HFFc6 (cell line): ENCODE results near the gene CTF1. TPM values are rescaled to one million over a fixed set of nuclear protein-coding genes. Genes with fewer than 3 reads are reported as not detected.

ENCODE experiments used
- DNase-seq: peaks from one replicate; pipeline ENCODE4 v3.0.0-alpha.2; 2018
- H3K27ac Mint-ChIP-seq: 2 replicates; pipeline ENCODE4 v1.8.0; 2020; ENCODE audit warnings: mild to moderate bottlenecking, mixed read lengths
- H3K27me3 Mint-ChIP-seq: 2 replicates; pipeline ENCODE4 v1.8.0; 2021; ENCODE audit warnings: mild to moderate bottlenecking, moderate library complexity, mixed read lengths; ENCODE audit not compliant: insufficient read depth
- H3K36me3 Mint-ChIP-seq: 2 replicates; pipeline ENCODE4 v1.8.0; 2021; ENCODE audit warnings: low read depth, mixed read lengths
- H3K4me1 Mint-ChIP-seq: 2 replicates; pipeline ENCODE4 v1.8.0; 2020; ENCODE audit warnings: low read depth, mixed read lengths
- H3K4me3 Mint-ChIP-seq: 2 replicates; pipeline ENCODE4 v1.8.0; 2020; ENCODE audit warnings: mild to moderate bottlenecking, moderate library complexity, mixed read lengths
- H3K9me3 Mint-ChIP-seq: 2 replicates; pipeline ENCODE4 v1.8.0; 2020; ENCODE audit warnings: mild to moderate bottlenecking, mixed read lengths
- microRNA-seq: library from miRNA; unstranded; fragments of <30 nt; microRNA quantifications from one replicate; pipeline ENCODE4, GENCODE V29; 2019
- total RNA-seq, 6 experiments: library from RNA; stranded (reverse); fragmentation: NEBNext Ultra II Directional; extraction: Animal tissue kit (Norgen Biotek cat#: 25700); gene quantifications; 2 replicates in 1 of 6; 3 replicates in 5 of 6; pipeline ENCODE4 v1.2.3, GENCODE V29; 2021
- TF ChIP-seq, protein P1 (sequence below): fragments of 200-600 bp; sonication (generic); IDR thresholded peaks from 2 replicates; pipeline ENCODE4 v1.5.0; 2021; ENCODE audit warnings: antibody characterized with exemption, mild to moderate bottlenecking

The CTF1 gene
- total RNA-seq, 6 experiments from 2014 or later, result 12.0 to 16.3 (median 14.0) TPM

DNA sequence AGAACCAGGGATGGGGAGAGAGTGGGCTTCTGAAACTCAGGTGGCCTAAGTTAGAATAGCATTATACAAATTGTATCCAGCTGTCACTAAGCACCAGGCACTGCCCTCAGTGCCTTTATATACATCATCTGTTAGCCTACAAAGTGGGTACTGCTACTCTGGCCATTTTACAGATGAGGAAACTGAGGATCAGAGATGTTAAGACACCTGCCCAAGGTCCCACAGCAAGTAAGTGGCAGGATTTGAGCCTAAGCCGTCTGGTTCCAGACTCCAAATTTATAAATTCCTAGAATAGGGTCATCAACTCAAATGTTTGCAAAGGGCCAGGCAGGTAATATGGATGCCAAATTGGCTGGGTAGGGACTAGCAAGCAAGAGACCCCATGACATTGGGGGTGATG is 54.8 kb downstream of the CTF1 start:
- H3K27me3 Mint-ChIP-seq, result peaks cover 5% of the 10 kb centered on the region
- peaks cover 13% of the 10 kb centered on the region for H3K4me1 Mint-ChIP-seq
- TF ChIP-seq, protein P1, sequence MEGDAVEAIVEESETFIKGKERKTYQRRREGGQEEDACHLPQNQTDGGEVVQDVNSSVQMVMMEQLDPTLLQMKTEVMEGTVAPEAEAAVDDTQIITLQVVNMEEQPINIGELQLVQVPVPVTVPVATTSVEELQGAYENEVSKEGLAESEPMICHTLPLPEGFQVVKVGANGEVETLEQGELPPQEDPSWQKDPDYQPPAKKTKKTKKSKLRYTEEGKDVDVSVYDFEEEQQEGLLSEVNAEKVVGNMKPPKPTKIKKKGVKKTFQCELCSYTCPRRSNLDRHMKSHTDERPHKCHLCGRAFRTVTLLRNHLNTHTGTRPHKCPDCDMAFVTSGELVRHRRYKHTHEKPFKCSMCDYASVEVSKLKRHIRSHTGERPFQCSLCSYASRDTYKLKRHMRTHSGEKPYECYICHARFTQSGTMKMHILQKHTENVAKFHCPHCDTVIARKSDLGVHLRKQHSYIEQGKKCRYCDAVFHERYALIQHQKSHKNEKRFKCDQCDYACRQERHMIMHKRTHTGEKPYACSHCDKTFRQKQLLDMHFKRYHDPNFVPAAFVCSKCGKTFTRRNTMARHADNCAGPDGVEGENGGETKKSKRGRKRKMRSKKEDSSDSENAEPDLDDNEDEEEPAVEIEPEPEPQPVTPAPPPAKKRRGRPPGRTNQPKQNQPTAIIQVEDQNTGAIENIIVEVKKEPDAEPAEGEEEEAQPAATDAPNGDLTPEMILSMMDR, result no peak
- no peaks in the 10 kb centered on the region for H3K9me3 Mint-ChIP-seq
- no peak overlapping the region for H3K27ac Mint-ChIP-seq
- DNase-seq, result no peak
- H3K36me3 Mint-ChIP-seq, result no peaks in the 10 kb centered on the region
- H3K4me3 Mint-ChIP-seq, result no peak overlapping the region

DNA sequence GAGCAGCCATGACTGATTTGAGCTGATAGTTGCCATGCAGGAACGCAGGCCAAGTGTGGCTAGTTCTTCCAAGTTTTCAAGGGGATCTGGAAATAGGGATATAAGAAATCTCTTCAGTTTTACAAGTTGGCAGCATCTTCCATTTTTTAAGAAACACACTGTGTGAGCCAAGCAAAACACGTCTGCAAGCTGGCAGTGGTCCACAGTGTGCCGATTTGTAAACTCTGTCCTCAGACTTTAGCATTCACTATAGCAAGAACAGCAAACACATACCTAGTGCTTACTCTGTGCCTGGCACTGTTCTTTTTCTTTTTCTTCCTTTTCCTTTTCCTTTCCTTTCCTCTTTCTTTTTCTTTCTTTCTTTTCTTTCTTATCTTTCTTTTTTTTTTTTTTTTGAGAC is 55.3 kb downstream of the CTF1 start:
- no peaks in the 10 kb centered on the region for H3K9me3 Mint-ChIP-seq
- H3K27me3 Mint-ChIP-seq, result peaks cover 5% of the 10 kb centered on the region
- TF ChIP-seq, protein P1, result no peak
- peaks cover 13% of the 10 kb centered on the region for H3K4me1 Mint-ChIP-seq
- no peak for DNase-seq
- H3K36me3 Mint-ChIP-seq, result no peaks in the 10 kb centered on the region
- H3K4me3 Mint-ChIP-seq, result no peak overlapping the region
- H3K27ac Mint-ChIP-seq, result no peak overlapping the region

DNA sequence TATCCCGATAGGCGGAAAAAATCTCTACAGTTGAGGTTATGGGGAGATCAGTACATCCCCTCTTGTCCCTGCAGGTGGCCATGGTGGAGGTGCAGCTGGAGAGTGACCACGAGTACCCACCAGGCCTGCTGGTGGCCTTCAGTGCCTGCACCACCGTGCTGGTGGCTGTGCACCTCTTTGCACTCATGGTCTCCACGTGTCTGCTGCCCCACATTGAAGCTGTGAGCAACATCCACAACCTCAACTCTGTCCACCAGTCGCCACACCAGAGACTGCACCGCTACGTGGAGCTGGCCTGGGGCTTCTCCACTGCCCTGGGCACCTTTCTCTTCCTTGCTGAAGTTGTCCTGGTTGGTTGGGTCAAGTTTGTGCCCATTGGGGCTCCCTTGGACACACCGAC is 56.7 kb downstream of the CTF1 start:
- TF ChIP-seq, protein P1, result no peak
- H3K4me3 Mint-ChIP-seq, result no peak overlapping the region

More for the DNA sequence above, 56.7 kb downstream of the CTF1 start:
- H3K27me3 Mint-ChIP-seq, result peaks cover 11% of the 10 kb centered on the region
- peaks cover 13% of the 10 kb centered on the region for H3K4me1 Mint-ChIP-seq
- no peaks in the 10 kb centered on the region for H3K9me3 Mint-ChIP-seq
- DNase-seq, result no peak
- H3K36me3 Mint-ChIP-seq, result no peaks in the 10 kb centered on the region
- no peak overlapping the region for H3K27ac Mint-ChIP-seq

Small RNA genes lying within 50 kb of the gene (microRNA-seq; reads per million reads assigned to microRNA genes)
- gene MIR4519, result not detected
- gene MIR762, result not detected

Other genes starting within 250 kb of the CTF1 start
- gene PRR14, start 245.7 kb upstream of the CTF1 start, total RNA-seq, result 10 to 100 TPM; 26.8 to 34.6 (median 29.8) TPM
- 10 to 100 TPM; 54.1 to 72.1 (median 64.5) TPM for gene FBRS, start 238.2 kb upstream of the CTF1 start, total RNA-seq
- 10 to 100 TPM; 43.4 to 48.1 (median 45.9) TPM for gene SRCAP, start 197.4 kb upstream of the CTF1 start, total RNA-seq
- gene PHKG2, start 148.2 kb upstream of the CTF1 start, total RNA-seq, result 10 to 100 TPM; 26.6 to 31.0 (median 27.7) TPM
- 1 to 10 TPM; 4.3 to 7.6 (median 5.1) TPM for gene CFAP119, start 134.6 kb upstream of the CTF1 start, total RNA-seq
- gene RNF40, start 134.3 kb upstream of the CTF1 start, total RNA-seq, result 100 to 1,000 TPM in 5 of 6 experiments, 10 to 100 TPM in 1; 98.2 to 120 (median 104) TPM
- gene ZNF629, start 109.4 kb upstream of the CTF1 start, total RNA-seq, result 10 to 100 TPM; 19.4 to 21.8 (median 21.0) TPM
- 10 to 100 TPM; 42.7 to 52.7 (median 48.4) TPM for gene BCL7C, start 2.5 kb upstream of the CTF1 start, total RNA-seq
- 10 to 100 TPM; 21.9 to 25.8 (median 23.4) TPM for gene FBXL19, start 27.0 kb downstream of the CTF1 start, total RNA-seq
- 10 to 100 TPM; 15.2 to 26.2 (median 18.4) TPM for gene ORAI3, start 52.5 kb downstream of the CTF1 start, total RNA-seq
- 10 to 100 TPM; 13.4 to 15.8 (median 14.4) TPM for gene SETD1A, start 61.1 kb downstream of the CTF1 start, total RNA-seq
- 10 to 100 TPM; 15.1 to 24.6 (median 18.6) TPM for gene HSD3B7, start 88.6 kb downstream of the CTF1 start, total RNA-seq
- gene STX1B, start 114.0 kb downstream of the CTF1 start, total RNA-seq, result 1 to 10 TPM; 6.7 to 9.9 (median 7.1) TPM
- gene STX4, start 136.9 kb downstream of the CTF1 start, total RNA-seq, result 10 to 100 TPM; 56.3 to 71.2 (median 64.2) TPM
- gene ZNF668, start 177.6 kb downstream of the CTF1 start, total RNA-seq, result 10 to 100 TPM; 15.0 to 24.5 (median 17.5) TPM
- gene ZNF646, start 177.8 kb downstream of the CTF1 start, total RNA-seq, result 10 to 100 TPM; 13.0 to 16.3 (median 14.7) TPM
- 1 to 10 TPM in 5 of 6 experiments, under 1 TPM in 1; 0.85 to 2.6 (median 1.4) TPM for gene PRSS53, start 192.3 kb downstream of the CTF1 start, total RNA-seq
- gene VKORC1, start 198.2 kb downstream of the CTF1 start, total RNA-seq, result 100 to 1,000 TPM; 123 to 184 (median 130) TPM
- 10 to 100 TPM; 56.8 to 64.8 (median 59.4) TPM for gene BCKDK, start 211.8 kb downstream of the CTF1 start, total RNA-seq
- 10 to 100 TPM; 28.1 to 31.8 (median 29.6) TPM for gene KAT8, start 221.1 kb downstream of the CTF1 start, total RNA-seq
- gene PRSS8, start 239.1 kb downstream of the CTF1 start, total RNA-seq, result not detected